ENCODE measurements around the gene STX1A. TPM values are rescaled to one million over a fixed set of nuclear protein-coding genes. Genes with fewer than 3 reads are reported as not detected.

Gene STX1A
- total and polyA plus RNA-seq, 2 of the 4 experiments (the other 2 are of a cell fraction), result 9.3 to 22.0 TPM

- DNase-seq (no peak), ATAC-seq (ENCODE audit: low read depth) (no peak)
- intact Hi-C loops (cut with micrococcal nuclease), result no loop called here
- peaks cover 14 to 29% of the 10 kb centered on the region in 2 experiments for H3K79me1 ChIP-seq (ENCODE audit: low read depth in 1 of 2, low read length in 2 of 2)
- CTCF ChIA-PET, result no interaction called here
- WGBS, 2 experiments (ENCODE audit: extremely low coverage in 2 of 2, insufficient read length in 1 of 2), result 95% methylated on average over 2 of the region's 7 CpGs; no CpG with 5 or more reads in 1 of the 2 experiments
- no peak overlapping the region for H3K9ac ChIP-seq (ENCODE audit: low read depth, low read length)
- H2BK15ac ChIP-seq (ENCODE audit: low read depth, low read length), result no peak overlapping the region
- H3K9me3 ChIP-seq (ENCODE audit: control insufficient read depth, insufficient read depth, low read length), result no peaks in the 10 kb centered on the region
- no peak overlapping the region for H2BK120ac ChIP-seq (ENCODE audit: low read depth, low read length)
- H4K8ac ChIP-seq (ENCODE audit: low read depth in 2 of 2, low read length in 2 of 2), result no peak overlapping the region
- H3K9me1 ChIP-seq (ENCODE audit: insufficient read depth, low read length), result no peaks in the 10 kb centered on the region
- no peak overlapping the region for H4K91ac ChIP-seq (ENCODE audit: insufficient read depth, low read depth, low read length)
- no peak overlapping the region for H3K4me2 ChIP-seq (ENCODE audit: low read depth, low read length)
- no peak overlapping the region for H3K14ac ChIP-seq (replicated peaks; ENCODE audit: low read depth, low read length)
- peaks cover 51% of the 10 kb centered on the region for H3K36me3 ChIP-seq (ENCODE audit: control insufficient read depth, insufficient read depth, low read length)
- dilution Hi-C loops (cut with HindIII; ENCODE audit: low sequenced_read_pairs, unreplicated experiment), result no loop called here
- no peak overlapping the region for H3K4ac ChIP-seq (ENCODE audit: low read depth, low read length)
- H3K4me3 ChIP-seq (ENCODE audit: insufficient read depth, low read depth, low read length), result no peak overlapping the region
- H2AFZ ChIP-seq (replicated peaks; ENCODE audit: low read length, poor library complexity), result no peak overlapping the region
- POLR2A ChIA-PET (ENCODE audit: unreplicated experiment), result no interaction called here
- no peak overlapping the region for H4K5ac ChIP-seq (ENCODE audit: low read depth, low read length)
- H3K4me1 ChIP-seq (ENCODE audit: control insufficient read depth, insufficient read depth, low read length), result no peaks in the 10 kb centered on the region
- H3K56ac ChIP-seq (ENCODE audit: extremely low read depth, insufficient read depth, low read length), result no peak overlapping the region
- H2BK20ac ChIP-seq (ENCODE audit: low read depth, low read length), result no peak overlapping the region
- TF ChIP-seq FOS (IDR thresholded peaks at IDR 0.05; ENCODE audit: low read depth, low read length), result no peak
- no peak for TF ChIP-seq MXI1 (IDR thresholded peaks at IDR 0.05; ENCODE audit: borderline replicate concordance, low read depth, low read length)
- no peak for TF ChIP-seq NFE2L2 (IDR thresholded peaks at IDR 0.05; ENCODE audit: low read depth, low read length)
- TF ChIP-seq USF2 (IDR thresholded peaks at IDR 0.05; ENCODE audit: low read depth, low read length), result no peak
- TF ChIP-seq CEBPB (IDR thresholded peaks at IDR 0.05; ENCODE audit: low read depth, low read length), result no peak
- TF ChIP-seq SMC3 (IDR thresholded peaks at IDR 0.05; ENCODE audit: low read depth, low read length), result no peak
- TF ChIP-seq RFX5 (IDR thresholded peaks at IDR 0.05; ENCODE audit: low read depth, low read length), result no peak
- no peak for TF ChIP-seq POLR2A (IDR thresholded peaks at IDR 0.05; ENCODE audit: low read depth, low read length)
- H3K18ac ChIP-seq (ENCODE audit: low read depth, low read length), result no peak overlapping the region
- no TSS peak for BruUV-seq (replicated peaks)
- no peak overlapping the region for H2AK5ac ChIP-seq (ENCODE audit: low read depth, low read length)
- no peaks in the 10 kb centered on the region for H3K27me3 ChIP-seq (ENCODE audit: control insufficient read depth, insufficient read depth, low read length)
- H3K23ac ChIP-seq (ENCODE audit: low read depth, low read length), result no peak overlapping the region
- H4K20me1 ChIP-seq (ENCODE audit: insufficient read depth, low read length), result peaks cover 4% of the 10 kb centered on the region; the same call in 1 of the 2 replicates
- H3K27ac ChIP-seq (ENCODE audit: insufficient read depth, low read length), result no peak overlapping the region
- in situ Hi-C loops (cut with MboI; ENCODE audit: low sequenced_read_pairs), result no loop called here
- no peak overlapping the region for H2AK9ac ChIP-seq (replicated peaks; ENCODE audit: low read depth, low read length, poor library complexity)
- H2BK5ac ChIP-seq (ENCODE audit: low read depth, low read length, poor library complexity, severe bottlenecking), result no peak overlapping the region
Measured at GRCh38 chr7:73690646-73691045, 28.8 kb downstream of the STX1A start.
